A673 (cell line): ENCODE measurements around the gene PPP1R14D. TPM values are rescaled to one million over a fixed set of nuclear protein-coding genes. Genes with fewer than 3 reads are reported as not detected.
A peak's percentile ranks its signal among the peaks of the same experiment; 100 is the strongest.

Experiments used
- Bru-seq: library from RNA; stranded (reverse); fragments of 400-500 nt; gene quantifications from one replicate; lab custom pipeline; 2021; lab: Mats Ljungman, UMichigan
- BruChase-seq, 2 experiments: library from RNA; stranded (reverse); fragments of 400-500 nt; gene quantifications; one replicate each; lab custom pipeline; 2021; lab: Mats Ljungman, UMichigan
- BruUV-seq: library from RNA; stranded (reverse); fragments of 400-500 nt; replicated peaks from 2 replicates; lab custom pipeline; 2021; lab: Mats Ljungman, UMichigan
- CTCF ChIA-PET: fragments of 300-600 bp; sonication (Branson Sonifier 250); formaldehyde crosslinking; loops from one replicate; lab custom pipeline; 2022; ENCODE audit warnings: antibody characterized with exemption; lab: Charles Lee
- POLR2A ChIA-PET: fragments of 300-600 bp; sonication (Branson Sonifier 250); formaldehyde crosslinking; loops from one replicate; lab custom pipeline; 2022; ENCODE audit warnings: antibody characterized with exemption; ENCODE audit not compliant: low non-redundant PET; lab: Charles Lee
- DNase-seq: peaks from one replicate; pipeline ENCODE4 v3.0.0-alpha.2; 2015; ENCODE audit warnings: low spot score
- H3K27ac ChIP-seq: fragments of 200-600 bp; sonication (generic); 2 replicates; pipeline ENCODE4 v1.5.1; 2016; ENCODE audit warnings: mixed run types, low read depth, mild to moderate bottlenecking, mixed read lengths, antibody characterized with exemption, low read length; ENCODE audit not compliant: poor library complexity, severe bottlenecking
- H3K27me3 ChIP-seq: fragments of 200-600 bp; sonication (generic); replicated peaks from 2 replicates; pipeline ENCODE4 v1.6.1; 2017; ENCODE audit warnings: mixed run types, low read depth, mild to moderate bottlenecking, mixed read lengths, antibody characterized with exemption, low read length; ENCODE audit not compliant: insufficient read depth, poor library complexity
- H3K36me3 ChIP-seq: fragments of 200-600 bp; sonication (generic); 2 replicates; pipeline ENCODE4 v1.6.1; 2016; ENCODE audit warnings: mixed run types, mild to moderate bottlenecking, mixed read lengths, antibody characterized with exemption, low read length; ENCODE audit not compliant: insufficient read depth, poor library complexity, severe bottlenecking
- H3K4me1 ChIP-seq: fragments of 200-600 bp; sonication (generic); 2 replicates; pipeline ENCODE4 v1.6.1; 2017; ENCODE audit warnings: mixed run types, mild to moderate bottlenecking, mixed read lengths, antibody characterized with exemption, low read length; ENCODE audit not compliant: insufficient read depth, poor library complexity, severe bottlenecking
- H3K4me3 ChIP-seq: fragments of 200-600 bp; sonication (generic); 2 replicates; pipeline ENCODE4 v1.5.1; 2016; ENCODE audit warnings: low read depth, mixed run types, mild to moderate bottlenecking, mixed read lengths, low read length; ENCODE audit not compliant: poor library complexity, severe bottlenecking
- H3K9me3 ChIP-seq: fragments of 200-600 bp; sonication (generic); 2 replicates; pipeline ENCODE4 v1.6.1; 2016; ENCODE audit warnings: mixed run types, low read depth, mild to moderate bottlenecking, mixed read lengths, antibody characterized with exemption, low read length; ENCODE audit not compliant: poor library complexity, severe bottlenecking
- CTCF ChIP-seq: fragments of 300-800, 200-600 bp; sonication (generic); conservative IDR thresholded peaks from 2 replicates; pipeline ENCODE4 v1.5.1; 2017; ENCODE audit warnings: low read depth, mild to moderate bottlenecking, antibody characterized with exemption, low read length, moderate library complexity, mixed read lengths
- EZH2 ChIP-seq: fragments of 200-600 bp; sonication (generic); IDR thresholded peaks from 2 replicates; pipeline ENCODE4 v1.6.1; 2017; ENCODE audit warnings: borderline replicate concordance, low read depth, mild to moderate bottlenecking, mixed read lengths, antibody characterized with exemption, low read length; ENCODE audit not compliant: poor library complexity, severe bottlenecking
- intact Hi-C: fragments of 100-400 bp; cut with micrococcal nuclease; formaldehyde crosslinking; loops from one replicate; pipeline ENCODE4 v1.10.0; 2022; ENCODE audit not compliant: unreplicated experiment
- long read RNA-seq: library from polyadenylated mRNA; stranded (forward); transcript quantifications from one replicate; pipeline ENCODE4 v2.0.0, GENCODE V29; 2022
- total RNA-seq: library from RNA; stranded (reverse); gene quantifications from 2 replicates; pipeline ENCODE4 v1.2.3, GENCODE V29; 2021

The PPP1R14D gene, protein sequence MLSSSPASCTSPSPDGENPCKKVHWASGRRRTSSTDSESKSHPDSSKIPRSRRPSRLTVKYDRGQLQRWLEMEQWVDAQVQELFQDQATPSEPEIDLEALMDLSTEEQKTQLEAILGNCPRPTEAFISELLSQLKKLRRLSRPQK
- total RNA-seq (not detected in 2 replicates), Bru-seq, nascent RNA (percentile 6 among the genes with signal in this experiment), BruChase-seq, experiment 1, labeled RNA remaining after a 2-hour chase (not detected), BruChase-seq, experiment 2, labeled RNA remaining after a 6-hour chase (not detected)
- long read RNA-seq, partial matches to known transcripts: 0 of 2 reads
- long read RNA-seq, other reads (novel, unspliced or antisense): 2 of 2 reads

DNA sequence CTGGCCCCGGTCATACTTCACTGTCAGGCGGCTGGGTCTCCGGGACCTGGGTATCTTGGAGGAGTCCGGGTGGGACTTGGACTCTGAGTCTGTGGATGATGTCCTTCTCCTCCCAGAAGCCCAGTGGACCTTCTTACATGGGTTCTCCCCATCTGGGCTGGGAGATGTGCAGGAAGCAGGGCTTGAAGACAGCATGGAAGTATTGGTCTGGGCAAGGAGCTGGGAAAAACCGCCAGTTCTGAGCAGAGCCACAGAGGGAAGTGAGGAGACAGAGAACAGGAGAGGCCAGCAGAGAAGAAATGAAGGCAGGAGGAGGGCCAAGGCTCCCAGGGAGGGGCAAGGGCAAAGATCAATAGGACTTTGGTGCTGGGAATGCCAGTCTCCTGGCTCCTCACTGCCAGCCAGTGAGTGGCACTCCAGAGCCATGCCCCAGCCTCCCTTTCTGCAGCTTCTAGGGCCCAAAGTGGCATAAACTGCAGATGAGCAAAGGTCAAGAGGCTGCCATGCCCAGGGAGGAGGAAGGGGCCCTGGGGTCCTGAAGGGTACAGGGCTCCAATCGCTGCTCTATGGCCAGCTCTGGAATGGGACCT is at the start of gene PPP1R14D:
PPP1R14D (minus strand) TSS at position 262 of the 590 bp plus-strand sequence; CDS start at position 195, 67 bp downstream.
- Histone ChIP-seq H3K27me3 (no peaks in the 10 kb centered on the region), H3K36me3 (no peaks in the 10 kb centered on the region), H3K4me3 (no peak within 1 kb of the TSS), H3K4me1 (no peaks in the 10 kb centered on the region), H3K9me3 (no peaks in the 10 kb centered on the region), H3K27ac (no peak within 1 kb of the TSS)
- ChIA-PET CTCF (no interaction called here), POLR2A (no interaction called here)
- TF ChIP-seq CTCF (no peak), EZH2 (no peak)
- no peak for DNase-seq
- BruUV-seq: no TSS peak
- intact Hi-C loops: no loop called here

- peaks cover 4% of the 10 kb centered on the region for H3K4me1 ChIP-seq
- DNase-seq: no peak
- intact Hi-C loops: no loop called here
Observed at GRCh38 chr15:40877694-40878093, 49.2 kb upstream of the PPP1R14D start.

More at GRCh38 chr15:40877694-40878093, 49.2 kb upstream of the PPP1R14D start:
- ChIA-PET CTCF (interaction anchor here (0.7 kb wide), 1 partner anchor 229 kb away, joined by 4 read pairs; no protein-coding TSS in a partner anchor), POLR2A (no interaction called here)
- H3K36me3 ChIP-seq: no peaks in the 10 kb centered on the region
- no TSS peak for BruUV-seq
- no peak for TF ChIP-seq EZH2
- TF ChIP-seq CTCF: no peak
- no peak overlapping the region for H3K27ac ChIP-seq
- no peaks in the 10 kb centered on the region for H3K27me3 ChIP-seq
- H3K4me3 ChIP-seq: no peak overlapping the region
- H3K9me3 ChIP-seq: no peaks in the 10 kb centered on the region
